Thyroid gland (tissue), 4 donors: ENCODE measurements around the gene IL17B.

Experiments
- CTCF ChIP-seq, 6 experiments: fragments of 200-600 bp in 3 of 6; fragments of 450-650 bp in 3 of 6; sonication (generic) in 3 of 6; IDR thresholded peaks; one replicate each; pipeline ENCODE4 v1.5.1; 2016 to 2019; ENCODE audit warnings: antibody characterized with exemption in 6 of 6, mild to moderate bottlenecking in 2 of 6, inconsistent platforms in 1 of 6, moderate library complexity in 1 of 6
- POLR2A ChIP-seq, 2 donors: fragments of 450-650 bp; IDR thresholded peaks; one replicate each; pipeline ENCODE4 v1.6.1; 2017; ENCODE audit warnings: antibody characterized with exemption in 2 of 2, mild to moderate bottlenecking in 2 of 2, moderate library complexity in 1 of 2

DNA sequence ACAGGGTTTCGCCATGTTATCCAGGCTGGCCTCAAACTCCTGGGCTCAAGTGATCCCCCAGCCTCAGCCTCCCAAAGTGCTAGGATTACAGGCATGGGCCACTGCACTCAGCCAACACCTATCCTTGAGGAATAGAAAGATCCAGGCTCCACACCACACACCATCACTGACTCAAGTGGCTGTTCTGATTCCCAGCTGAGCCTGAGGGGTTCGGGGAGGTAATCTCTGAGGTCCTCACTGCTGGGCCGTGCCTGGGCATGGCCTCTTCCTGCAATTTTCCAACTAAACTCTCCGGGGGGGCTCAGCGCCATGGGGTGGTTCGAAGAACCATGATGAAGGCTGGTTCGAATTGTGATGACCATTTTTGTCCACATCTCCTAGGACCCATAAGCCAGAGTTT is 31.0 kb upstream of the IL17B start:
- TF ChIP-seq CTCF (IDR thresholded peaks at IDR 0.05) (no peak), POLR2A (IDR thresholded peaks at IDR 0.05) (no peak)
